GM23338 (cell line): Measurements from ENCODE around the gene HERPUD2.

Source experiments
- CREB1 ChIP-seq: fragments of 250-450 bp; sonication (Bioruptor Pico); IDR thresholded peaks from 2 replicates; pipeline ENCODE4 v1.5.0; 2020; ENCODE audit warnings: low read depth, mild to moderate bottlenecking, moderate library complexity
- EZH2 ChIP-seq: fragments of 200-600 bp; sonication (generic); IDR thresholded peaks from one replicate; pipeline ENCODE4 v1.8.0; 2017; ENCODE audit warnings: antibody characterized with exemption, mild to moderate bottlenecking, low read depth; ENCODE audit not compliant: unreplicated experiment
- POLR2AphosphoS5 ChIP-seq: IDR thresholded peaks from 2 replicates; pipeline ENCODE4 v1.6.1; 2016; ENCODE audit warnings: antibody characterized with exemption, low read depth
- TF ChIP-seq, protein P1 (sequence below), 2 experiments: fragments of 200-600 bp in 1 of 2; sonication (generic) in 1 of 2; conservative IDR thresholded peaks; 2 replicates each; pipeline versions ENCODE4 v1.5.1 to v1.6.1; 2016 to 2017; ENCODE audit warnings: antibody characterized with exemption in 2 of 2, low read depth in 2 of 2, mild to moderate bottlenecking in 2 of 2, moderate library complexity in 1 of 2
- TF ChIP-seq, protein P2 (sequence below): IDR thresholded peaks from one replicate; pipeline ENCODE4 v1.6.1; 2018; ENCODE audit warnings: antibody characterized with exemption; ENCODE audit not compliant: unreplicated experiment

DNA sequence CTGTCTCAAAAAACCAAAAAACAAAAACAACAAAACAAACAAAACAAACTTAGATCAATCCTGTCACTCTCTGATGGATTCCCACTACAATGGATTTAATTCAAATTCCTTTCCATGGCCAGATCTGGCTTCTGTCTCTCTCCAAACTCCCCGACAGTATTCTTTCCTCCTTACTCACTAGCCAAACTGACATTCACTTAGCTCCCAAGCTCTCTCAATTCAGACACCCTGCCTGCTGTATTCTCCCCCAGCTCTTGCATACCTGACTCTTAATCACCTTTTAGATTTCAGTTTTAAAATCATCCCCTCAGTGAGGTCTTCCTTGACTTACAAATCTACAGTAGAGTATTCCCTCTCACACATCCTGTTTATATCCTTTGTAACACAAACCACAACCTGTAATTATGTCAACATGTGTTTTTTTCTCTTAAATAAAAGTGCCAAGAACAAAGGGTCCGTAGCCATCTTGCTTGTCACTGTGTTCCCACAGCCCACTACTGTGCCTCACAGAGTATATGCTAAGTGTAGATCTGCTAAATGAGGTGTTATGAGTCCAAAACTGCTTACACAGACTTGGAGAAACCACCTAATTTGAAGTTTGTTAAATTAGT, 14.4 kb downstream of the HERPUD2 start:
- TF ChIP-seq EZH2: no peak
- no peak for TF ChIP-seq POLR2AphosphoS5
- TF ChIP-seq, protein P1, sequence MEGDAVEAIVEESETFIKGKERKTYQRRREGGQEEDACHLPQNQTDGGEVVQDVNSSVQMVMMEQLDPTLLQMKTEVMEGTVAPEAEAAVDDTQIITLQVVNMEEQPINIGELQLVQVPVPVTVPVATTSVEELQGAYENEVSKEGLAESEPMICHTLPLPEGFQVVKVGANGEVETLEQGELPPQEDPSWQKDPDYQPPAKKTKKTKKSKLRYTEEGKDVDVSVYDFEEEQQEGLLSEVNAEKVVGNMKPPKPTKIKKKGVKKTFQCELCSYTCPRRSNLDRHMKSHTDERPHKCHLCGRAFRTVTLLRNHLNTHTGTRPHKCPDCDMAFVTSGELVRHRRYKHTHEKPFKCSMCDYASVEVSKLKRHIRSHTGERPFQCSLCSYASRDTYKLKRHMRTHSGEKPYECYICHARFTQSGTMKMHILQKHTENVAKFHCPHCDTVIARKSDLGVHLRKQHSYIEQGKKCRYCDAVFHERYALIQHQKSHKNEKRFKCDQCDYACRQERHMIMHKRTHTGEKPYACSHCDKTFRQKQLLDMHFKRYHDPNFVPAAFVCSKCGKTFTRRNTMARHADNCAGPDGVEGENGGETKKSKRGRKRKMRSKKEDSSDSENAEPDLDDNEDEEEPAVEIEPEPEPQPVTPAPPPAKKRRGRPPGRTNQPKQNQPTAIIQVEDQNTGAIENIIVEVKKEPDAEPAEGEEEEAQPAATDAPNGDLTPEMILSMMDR (conservative IDR thresholded peaks at IDR 0.05; ENCODE audit: low read depth in 2 of 2): no peak
- TF ChIP-seq, protein P2, sequence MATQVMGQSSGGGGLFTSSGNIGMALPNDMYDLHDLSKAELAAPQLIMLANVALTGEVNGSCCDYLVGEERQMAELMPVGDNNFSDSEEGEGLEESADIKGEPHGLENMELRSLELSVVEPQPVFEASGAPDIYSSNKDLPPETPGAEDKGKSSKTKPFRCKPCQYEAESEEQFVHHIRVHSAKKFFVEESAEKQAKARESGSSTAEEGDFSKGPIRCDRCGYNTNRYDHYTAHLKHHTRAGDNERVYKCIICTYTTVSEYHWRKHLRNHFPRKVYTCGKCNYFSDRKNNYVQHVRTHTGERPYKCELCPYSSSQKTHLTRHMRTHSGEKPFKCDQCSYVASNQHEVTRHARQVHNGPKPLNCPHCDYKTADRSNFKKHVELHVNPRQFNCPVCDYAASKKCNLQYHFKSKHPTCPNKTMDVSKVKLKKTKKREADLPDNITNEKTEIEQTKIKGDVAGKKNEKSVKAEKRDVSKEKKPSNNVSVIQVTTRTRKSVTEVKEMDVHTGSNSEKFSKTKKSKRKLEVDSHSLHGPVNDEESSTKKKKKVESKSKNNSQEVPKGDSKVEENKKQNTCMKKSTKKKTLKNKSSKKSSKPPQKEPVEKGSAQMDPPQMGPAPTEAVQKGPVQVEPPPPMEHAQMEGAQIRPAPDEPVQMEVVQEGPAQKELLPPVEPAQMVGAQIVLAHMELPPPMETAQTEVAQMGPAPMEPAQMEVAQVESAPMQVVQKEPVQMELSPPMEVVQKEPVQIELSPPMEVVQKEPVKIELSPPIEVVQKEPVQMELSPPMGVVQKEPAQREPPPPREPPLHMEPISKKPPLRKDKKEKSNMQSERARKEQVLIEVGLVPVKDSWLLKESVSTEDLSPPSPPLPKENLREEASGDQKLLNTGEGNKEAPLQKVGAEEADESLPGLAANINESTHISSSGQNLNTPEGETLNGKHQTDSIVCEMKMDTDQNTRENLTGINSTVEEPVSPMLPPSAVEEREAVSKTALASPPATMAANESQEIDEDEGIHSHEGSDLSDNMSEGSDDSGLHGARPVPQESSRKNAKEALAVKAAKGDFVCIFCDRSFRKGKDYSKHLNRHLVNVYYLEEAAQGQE: no peak
- TF ChIP-seq CREB1 (CRISPR knock-in tag): no peak
